ENCODE data around the gene MUC15.

The MUC15 gene

DNA sequence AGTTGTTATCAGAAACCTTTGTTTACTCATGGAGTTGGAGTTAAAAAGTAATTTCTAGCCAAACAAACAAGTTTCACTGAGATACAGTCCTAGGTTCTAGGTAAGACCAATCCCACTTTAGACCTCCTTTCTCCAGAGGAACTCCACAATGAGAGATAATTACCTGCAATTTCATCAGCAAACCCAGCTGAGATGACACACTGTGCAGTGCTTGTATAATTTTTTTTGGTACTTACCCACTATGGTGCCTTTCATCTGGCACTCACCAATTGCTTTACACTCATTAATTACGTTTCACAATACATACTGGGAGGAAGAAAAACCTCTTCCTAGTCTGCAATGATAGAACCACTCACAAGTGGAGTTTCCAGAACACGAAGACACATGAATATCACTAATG is 1.8 kb upstream of the MUC15 start:
- DNase-seq: no peak

DNA sequence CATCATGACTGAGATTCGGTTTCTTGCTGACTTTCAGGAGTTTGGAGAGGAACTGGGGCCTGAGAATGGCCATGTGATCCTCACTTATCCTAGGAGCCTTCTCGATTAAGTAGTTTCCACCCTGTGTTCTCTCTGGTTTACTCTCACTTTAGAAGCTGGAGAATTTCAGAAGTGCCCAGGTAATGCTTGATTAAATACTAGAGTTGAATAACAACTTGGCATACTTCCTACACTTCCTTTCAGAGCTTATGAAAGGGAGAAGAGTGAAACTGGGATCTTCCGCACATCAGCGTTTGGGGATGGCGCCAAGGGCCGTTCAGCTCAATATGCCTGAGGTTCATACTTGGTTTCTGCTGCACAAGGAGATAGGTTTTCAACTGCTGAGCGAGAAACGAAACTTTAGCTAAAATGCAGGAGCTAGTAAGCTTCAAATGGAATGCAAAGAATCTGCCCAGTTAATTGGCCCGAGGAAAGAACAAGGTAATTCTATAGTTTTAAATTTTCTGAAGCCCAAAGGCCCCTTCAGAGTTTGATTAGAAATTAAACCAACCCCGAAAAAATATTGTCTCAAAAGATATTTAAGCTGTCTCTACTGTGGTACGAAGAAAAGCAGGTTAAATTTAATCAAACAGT is 823 bp upstream of the MUC15 start:
- DNase-seq: no peak

DNA sequence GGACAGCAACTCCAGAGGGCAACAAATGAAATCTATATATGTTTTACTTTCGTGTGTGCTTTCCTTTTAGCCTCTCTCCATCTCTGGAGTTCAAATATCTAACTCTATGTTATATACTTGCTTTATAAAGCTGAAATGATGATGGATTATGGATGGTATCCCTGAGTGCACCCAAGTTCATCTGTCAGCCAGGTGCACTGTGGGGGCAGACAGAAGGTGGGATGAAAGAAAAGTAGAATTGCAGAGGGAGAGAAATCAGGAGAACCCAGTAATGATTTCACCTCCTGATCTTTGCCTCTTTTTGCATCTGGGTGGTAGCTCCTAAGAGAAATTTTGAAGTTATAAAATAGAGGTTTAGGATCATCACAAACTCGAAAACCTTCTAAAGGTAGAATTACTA is 2.4 kb downstream of the MUC15 start:
- DNase-seq: no peak

DNA sequence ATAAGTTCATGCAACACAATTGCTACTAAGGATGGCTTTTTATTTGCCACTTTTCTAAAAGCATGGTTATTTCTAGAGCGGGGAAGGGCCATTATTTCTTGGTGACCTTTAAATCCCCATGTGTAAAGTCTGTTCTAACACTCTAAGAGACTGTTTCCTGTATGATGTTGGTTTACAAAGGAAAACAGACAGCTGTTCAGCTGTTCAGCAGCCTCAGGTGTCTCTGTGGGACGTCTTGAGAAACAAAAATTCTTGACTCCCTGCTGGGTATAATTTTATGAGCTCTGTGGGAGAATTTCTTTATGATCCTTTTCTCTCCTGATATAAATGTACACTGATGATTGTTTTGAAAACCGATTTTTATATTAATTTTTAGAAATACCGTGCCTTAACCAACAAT is 13.9 kb downstream of the MUC15 start:
- DNase-seq: no peak

DNA sequence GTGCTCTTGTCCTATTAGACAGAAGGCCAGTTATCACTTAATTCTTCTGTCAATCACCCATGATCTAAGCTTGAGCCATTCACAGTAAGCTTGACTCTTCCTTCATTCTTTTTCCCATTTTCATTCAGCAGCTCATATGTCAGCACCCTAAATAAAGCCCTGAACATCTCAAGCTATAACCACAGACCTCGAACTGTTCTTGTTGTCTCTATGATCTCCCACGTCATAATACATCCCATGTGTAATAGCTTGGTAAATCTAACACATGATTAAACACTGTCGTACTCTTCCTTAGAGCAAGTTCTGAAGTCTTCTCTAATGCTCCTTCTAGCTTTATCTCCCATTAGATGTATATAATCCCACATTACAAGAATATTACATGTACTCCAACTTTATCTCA is 14.4 kb downstream of the MUC15 start:
- DNase-seq: no peak

DNA sequence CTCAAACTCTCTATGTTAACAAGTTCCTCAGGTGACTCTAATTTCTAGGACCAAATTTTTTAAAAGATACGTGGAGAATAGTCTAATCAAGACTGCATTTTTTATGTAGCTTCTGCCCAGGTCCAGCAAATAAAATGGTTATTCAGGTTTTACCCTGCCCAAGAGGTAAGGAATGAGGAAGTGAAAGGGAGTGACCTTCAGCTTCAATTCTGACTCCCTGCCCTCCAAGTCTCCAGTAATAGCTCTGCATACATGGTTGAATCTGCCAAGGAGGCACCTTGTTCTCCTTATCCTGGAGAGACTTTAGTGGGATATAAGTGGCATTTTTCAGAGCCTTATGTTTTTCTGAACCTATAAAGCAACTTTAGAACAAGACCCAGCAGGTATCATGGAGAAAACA is 15.5 kb downstream of the MUC15 start:
- DNase-seq: no peak

DNA sequence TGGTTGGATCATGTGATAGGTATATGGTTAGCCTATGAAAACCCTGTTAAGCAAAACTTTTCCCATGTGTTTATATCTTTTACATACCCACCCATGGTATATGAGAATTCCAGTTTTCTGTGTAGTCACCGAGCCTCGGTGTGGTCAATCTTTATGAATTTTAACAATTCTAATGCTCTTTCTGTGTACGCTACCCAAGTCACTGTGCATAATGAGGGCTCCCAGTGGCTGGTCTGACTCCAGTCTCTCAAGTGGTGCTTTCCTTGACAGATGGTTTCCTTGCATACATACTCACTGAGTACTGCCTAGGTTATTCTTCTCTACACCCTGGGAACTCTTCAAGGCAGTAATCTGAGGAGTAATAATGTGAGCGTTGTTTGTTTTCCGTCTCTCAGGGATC is 17.6 kb downstream of the MUC15 start:
- DNase-seq: no peak

DNA sequence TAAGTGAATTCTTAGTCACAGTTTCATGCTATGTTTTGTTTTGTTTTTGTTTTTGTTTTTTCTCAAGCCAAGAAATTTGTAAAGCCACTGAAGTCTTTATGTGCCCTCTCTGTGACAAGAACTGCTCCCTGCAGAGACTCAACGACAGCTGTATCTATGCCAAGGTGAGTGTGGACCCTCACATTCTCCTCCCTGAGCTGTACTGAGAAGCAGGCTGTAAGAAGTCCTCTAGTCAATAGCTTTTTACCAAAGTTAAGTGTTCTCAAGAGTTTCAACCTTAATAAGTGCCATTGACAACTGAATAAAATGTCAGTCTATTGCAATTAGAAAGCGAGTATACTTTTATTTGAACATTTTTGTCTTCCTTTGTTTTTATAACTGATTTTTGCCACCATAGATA is 18.9 kb downstream of the MUC15 start:
- no peak for DNase-seq

DNA sequence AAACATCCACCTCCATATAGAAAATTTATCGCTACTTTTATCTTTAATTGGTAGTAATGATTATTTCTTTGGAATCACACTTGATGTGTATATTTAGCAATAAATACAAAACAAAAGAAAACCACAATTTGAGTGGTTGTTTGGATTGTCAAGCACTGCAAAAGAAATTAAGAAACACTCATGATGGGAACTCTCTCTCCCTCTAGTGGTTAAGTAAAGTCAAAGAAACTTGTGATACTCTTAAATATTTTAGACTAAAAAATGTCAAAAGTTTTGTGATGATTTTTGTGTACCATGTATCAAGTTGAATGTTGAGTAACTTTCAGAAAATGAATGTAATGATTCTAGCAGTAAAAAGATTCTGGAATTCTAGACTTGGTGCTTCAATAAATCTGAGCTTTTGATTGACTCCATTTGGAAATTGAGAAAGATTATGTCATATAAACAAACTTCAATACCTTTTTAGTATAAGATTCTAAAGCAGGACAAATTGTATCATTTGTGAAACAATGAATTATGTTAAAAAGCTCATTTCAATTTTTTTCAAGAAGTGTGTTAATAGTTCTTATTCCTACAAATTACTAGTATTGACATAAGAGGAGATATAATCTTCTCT is 20.8 kb downstream of the MUC15 start:
- no peak for DNase-seq

DNA sequence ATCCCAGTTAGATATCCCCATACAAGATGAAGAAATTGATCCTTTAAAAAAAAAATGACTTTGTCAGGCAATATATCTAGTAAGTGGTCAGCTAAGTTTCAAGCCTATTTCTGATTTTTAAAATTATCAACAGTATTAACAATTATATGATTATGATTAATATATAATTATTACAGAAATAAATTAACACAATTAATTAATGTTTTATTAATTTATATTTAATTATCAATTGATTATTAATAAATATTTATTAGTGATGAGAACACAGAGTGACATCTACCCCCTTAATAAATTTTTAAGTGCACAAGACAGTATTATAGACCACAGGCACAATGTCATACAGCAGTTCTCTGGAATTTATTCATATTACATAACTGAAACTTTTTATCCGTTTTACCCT is 22.0 kb downstream of the MUC15 start:
- no peak for DNase-seq

DNA sequence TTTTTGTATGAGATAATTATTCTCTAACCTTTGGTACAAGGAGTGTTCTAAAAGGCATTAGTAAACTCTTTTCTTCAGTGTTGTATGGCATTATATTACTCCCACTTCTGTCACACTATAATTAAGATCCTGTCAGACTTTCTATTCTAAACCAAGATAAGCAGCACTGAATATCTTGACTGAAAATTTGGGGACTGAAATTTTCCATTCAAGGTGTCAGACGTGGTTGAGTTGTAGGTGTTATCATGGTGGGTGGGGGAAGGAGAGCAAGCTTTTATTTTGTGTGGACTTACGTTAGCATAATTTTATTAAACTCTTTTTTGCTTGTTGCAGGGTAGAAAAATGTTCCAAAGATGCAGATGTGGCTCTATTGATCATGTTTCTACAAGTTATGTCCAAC is 22.9 kb downstream of the MUC15 start:
- no peak for DNase-seq

DNA sequence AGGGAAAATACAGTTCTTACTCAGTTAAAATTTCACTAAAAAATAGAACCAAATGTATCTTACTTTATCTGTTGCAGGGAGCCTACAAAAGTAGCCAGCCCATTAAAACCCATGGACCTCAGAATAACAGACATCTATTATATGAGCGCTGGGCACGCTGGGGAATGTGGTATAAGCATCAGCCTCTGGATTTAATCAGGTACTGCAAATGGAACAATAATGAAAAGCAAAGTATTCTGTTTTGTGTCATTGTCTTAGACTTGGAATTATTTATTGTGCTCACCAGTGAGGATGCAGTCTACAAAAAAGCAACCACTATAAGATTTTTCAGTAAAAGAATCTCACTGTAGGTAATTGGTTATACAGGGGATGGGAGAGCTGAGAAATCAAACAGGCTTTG is 30.2 kb downstream of the MUC15 start:
- no peak for DNase-seq

DNA sequence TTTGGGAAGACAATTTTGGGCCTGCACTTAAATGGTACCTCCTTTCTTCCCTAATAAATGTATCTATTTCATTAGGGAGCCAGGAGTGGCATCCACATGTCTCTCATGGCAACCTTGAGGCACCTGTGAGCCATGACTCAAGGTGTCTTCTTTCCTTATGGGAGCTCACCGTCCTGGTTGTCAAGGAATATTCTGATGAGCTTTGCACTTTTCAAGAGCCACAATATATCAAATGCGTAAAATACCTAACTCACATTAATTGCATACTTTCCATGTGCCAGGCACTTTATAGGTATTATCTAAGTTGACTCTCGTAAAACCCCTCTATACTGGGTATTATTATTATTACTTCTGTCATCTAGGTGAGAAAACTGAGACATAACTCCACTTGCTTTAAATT is 32.5 kb downstream of the MUC15 start:
- DNase-seq: no peak

DNA sequence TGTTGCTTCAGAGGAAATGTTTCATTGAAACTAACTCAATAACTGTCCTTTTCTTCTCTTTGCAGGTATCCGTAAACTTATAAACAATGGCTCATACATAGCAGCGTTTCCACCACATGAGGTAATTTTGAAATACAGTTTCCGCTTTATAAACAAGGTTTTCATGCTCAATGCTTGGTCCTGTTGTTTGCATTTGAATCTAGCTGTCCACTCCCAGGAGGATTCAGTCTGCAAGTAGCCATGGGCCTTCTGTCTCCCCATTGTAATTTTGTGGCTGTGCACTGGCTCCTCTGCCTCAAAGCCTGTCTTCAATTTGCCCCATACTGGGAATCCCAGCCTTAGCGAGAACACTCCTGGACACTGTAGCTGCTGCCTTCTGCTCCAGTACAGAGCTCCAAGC is 34.7 kb downstream of the MUC15 start:
- no peak for DNase-seq

DNA sequence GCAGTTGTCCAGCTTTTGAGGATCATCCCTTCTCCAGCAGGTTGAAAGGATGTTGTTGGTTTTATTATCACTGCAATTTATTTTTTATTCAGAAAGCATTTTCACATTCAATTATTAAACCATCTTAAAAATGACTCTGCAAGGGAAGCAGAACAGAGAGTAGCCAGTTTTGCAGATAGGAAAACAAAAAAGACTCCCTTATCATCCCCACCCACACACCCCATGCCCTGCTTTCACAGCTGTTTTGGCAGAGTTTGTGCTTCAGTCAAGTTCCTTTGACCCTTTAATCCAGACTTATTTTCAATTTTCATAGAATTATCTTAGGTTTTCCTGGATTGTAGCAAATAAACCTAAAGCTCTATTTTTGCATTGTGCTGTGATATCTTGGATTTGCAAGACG is 44.4 kb downstream of the MUC15 start:
- no peak for DNase-seq

DNA sequence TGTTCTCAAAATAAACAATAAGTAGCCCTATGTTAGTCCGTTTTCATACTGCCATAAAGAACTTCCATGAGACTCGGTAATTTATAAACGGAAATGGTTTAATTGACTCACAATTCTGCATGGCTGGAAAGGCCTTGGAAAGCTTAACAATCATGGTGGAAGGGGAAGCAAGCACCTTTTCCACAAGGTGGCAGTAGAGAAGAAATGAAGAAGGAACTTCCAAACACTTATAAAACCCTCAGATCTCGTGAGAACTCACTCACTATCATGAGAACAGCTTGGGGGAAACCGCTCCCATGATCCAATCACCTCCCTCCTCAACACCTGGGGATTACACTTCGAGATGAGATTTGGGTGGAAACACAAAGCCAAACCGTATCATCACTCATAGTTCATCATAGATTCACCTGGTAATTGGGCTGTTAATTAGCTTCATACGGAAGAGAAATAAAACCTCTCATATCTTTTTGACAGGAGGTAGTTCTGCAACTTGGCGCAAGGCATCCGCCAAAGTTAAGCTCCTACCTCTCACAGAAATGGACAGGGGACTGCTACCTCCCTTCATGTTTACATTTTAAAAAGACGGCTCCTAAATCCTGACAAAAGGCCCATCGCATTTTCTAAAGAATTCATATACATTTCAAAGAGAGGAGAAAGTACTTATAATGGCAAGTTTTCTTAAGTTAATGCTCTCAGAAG is 49.0 kb downstream of the MUC15 start:
- no peak for DNase-seq

DNA sequence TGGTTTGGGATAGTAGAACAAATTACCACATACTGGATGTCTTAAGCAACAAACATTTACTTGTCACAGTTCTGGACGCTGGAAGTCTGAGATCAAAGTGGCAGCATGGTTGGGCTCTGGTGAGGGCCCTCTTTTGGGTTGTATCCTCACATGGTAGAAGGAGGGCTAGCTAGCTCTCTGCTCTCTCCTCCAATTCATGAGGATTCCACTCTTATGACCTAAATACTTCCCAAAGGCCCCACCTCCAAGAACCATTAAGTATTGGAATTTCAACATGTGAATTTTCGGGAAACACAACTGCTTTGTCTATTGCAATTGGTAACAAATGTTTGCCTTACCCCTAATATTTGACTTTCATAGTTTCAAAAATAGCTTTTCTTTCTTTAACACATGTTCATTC is 52.6 kb downstream of the MUC15 start:
- no peak for DNase-seq

DNA sequence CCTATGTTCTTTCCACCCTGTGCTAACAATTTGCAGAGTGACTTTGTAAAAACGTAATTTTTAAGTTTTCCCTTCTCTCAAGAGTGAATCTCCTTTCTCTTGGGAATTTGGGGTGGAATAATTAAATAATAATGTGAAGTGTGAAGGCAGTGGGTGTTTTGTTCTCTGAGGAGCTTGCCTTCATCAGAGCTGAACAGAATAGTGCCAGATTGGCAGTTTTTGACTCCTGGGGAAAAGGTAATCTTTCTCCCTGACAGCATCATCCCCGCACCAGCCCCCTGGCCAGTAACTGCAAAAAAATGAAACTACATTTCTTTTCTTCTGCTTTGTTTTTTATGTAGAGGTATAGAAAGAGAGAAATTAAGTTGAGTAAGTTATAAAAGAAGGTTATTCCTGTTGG is 59.9 kb downstream of the MUC15 start:
- DNase-seq: no peak

DNA sequence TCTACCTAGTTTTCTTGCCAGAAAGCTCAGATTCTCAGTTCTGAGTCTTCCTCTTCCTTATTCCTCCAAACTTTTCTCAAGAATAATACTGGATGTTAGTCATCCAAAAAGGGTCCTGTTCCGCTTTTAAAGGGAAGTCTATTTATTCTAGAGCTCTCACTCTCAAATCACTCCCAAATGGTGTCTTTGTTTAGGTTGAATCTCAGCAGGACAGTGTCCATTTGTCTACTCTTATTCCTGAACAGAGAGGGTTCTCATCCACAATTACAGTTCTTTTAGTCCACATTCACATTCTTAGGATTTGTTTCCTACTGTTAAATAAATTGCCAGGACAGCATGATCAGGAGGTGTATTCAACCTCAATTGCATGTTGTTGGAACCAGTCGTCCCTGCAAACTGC is 61.3 kb downstream of the MUC15 start:
- no peak for DNase-seq

DNA sequence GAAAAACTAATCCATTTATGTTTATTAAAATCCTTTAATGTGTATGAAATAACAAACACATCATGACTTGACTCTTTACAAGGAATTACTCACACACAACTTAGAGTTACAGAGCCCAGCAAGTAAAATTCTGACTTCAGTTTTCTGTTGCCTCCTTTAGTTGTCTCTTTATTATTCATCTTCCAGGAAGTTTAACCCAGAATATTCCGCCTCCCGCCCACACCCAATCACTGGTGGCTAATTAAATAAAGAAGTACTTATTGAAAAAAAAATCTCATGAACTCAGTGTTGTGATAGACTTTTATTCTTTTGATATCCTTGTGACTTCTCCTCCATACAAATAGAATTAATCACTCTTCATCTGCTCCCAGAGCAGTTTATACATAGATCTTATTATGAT is 61.9 kb downstream of the MUC15 start:
- DNase-seq: no peak
